KOPT-K1 (cell line): ENCODE data around the gene SLC9B2.
"Not testable (repeated sequence)": the region's sequence is repeated elsewhere in the genome, so short reads cannot be mapped to it uniquely, and the experiment has no call there.

Experiments used
- H3K27ac ChIP-seq: fragments of 200-600 bp; sonication (generic); 2 replicates; pipeline ENCODE4 v1.5.1; 2016; ENCODE audit warnings: antibody characterized with exemption, mild to moderate bottlenecking, low read depth, low read length; ENCODE audit not compliant: poor library complexity, severe bottlenecking
- H3K36me3 ChIP-seq: fragments of 200-600 bp; sonication (generic); 2 replicates; pipeline ENCODE4 v1.5.1; 2017; ENCODE audit warnings: antibody characterized with exemption, mild to moderate bottlenecking, low read length, moderate library complexity; ENCODE audit not compliant: insufficient read depth
- H3K9me3 ChIP-seq: fragments of 200-600 bp; sonication (generic); 2 replicates; pipeline ENCODE4 v1.5.1; 2017; ENCODE audit warnings: antibody characterized with exemption, low read length, mild to moderate bottlenecking; ENCODE audit not compliant: insufficient read depth, poor library complexity, severe bottlenecking

SLC9B2 gene

GRCh38 chr4:103012060-103012459 is 64.5 kb downstream of the SLC9B2 start:
- Histone ChIP-seq H3K36me3 (no peaks in the 10 kb centered on the region), H3K9me3 (no peaks in the 10 kb centered on the region), H3K27ac (no peak overlapping the region)

GRCh38 chr4:103011378-103012025 is 65.1 kb downstream of the SLC9B2 start:
- no peaks in the 10 kb centered on the region for H3K36me3 ChIP-seq
- H3K9me3 ChIP-seq, result no peaks in the 10 kb centered on the region
- no peak overlapping the region for H3K27ac ChIP-seq

GRCh38 chr4:103010804-103011203 is 65.8 kb downstream of the SLC9B2 start:
- no peak overlapping the region for H3K27ac ChIP-seq
- no peaks in the 10 kb centered on the region for H3K36me3 ChIP-seq
- H3K9me3 ChIP-seq, result no peaks in the 10 kb centered on the region

DNA sequence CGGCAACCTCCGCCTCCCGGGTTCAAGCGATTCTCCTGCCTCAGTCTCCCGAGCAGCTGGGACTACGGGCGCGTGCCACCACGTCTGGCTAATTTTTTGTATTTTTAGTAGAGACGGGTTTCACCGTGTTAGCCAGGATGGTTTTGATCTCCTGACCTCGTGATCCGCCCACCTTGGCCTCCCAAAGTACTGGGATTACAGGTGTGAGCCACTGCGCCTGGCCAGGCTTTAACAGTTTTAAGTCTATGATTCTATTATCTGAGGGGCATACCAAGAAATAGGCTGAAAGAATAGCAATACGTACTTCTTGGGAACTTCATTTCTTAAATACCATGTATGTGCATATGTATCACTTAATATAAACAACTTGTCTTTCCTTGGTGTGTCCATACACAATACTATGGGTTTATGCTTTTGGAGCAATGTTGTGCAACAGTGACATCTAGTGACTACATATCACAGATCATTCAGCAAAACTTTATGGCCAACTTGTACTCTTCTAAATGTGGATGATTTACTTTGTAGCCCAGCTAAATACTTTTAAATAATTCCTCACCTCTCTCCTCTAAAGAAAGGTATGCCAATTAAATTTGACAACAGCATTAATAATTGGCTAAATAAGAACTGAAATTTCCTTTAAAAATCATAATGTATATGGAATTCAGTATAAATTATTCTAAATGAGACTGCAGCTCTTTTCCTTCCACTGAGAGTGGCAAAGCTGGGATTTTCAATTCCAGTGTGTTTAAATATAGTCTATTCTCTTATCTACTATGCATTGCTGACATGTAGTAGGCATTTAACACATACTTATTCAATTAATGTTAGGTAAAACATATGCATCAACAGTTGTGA is 67.5 kb downstream of the SLC9B2 start:
- Histone ChIP-seq H3K9me3 (no peaks in the 10 kb centered on the region), H3K36me3 (no peaks in the 10 kb centered on the region), H3K27ac (no peak overlapping the region)

DNA sequence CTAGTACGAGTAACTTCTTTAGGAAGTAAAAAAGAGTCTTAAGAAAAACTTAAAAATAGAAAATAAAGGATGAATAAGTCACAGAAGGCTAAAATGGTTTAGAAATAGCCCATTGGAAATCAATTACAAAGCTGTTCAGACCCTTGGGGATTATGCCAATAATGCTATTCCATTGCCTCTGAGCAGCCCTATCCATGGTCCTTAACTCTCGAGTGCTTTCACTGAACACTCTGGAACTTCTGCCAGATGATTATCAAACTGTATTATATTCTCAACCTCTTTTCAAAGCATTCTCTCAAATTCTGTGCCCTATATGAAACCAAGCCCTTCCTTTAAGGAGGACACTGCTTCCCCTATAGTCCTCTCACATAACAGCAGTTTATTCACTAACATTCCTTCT is 74.0 kb downstream of the SLC9B2 start:
- Histone ChIP-seq H3K36me3 (no peaks in the 10 kb centered on the region), H3K27ac (no peak overlapping the region), H3K9me3 (peaks cover 20% of the 10 kb centered on the region)

DNA sequence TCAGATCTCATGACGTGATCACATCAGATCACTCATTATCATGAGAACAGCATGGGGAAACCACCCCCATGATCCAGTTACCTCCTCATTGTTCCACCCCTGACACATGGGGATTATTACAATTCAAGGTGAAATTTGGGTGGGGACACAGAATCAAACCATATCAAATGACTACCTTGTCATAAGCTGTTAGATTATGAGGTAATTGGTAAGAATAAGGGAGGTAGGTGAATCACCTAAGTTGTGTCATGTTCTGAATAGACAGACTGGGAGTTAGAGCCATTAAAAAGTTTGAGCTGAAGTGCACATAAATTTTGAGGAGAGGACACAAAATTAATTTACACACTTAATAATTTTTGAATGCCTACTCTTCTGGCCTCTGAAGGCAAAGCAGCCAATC is 81.8 kb downstream of the SLC9B2 start:
- Histone ChIP-seq H3K9me3 (peaks cover 21% of the 10 kb centered on the region), H3K36me3 (no peaks in the 10 kb centered on the region), H3K27ac (no peak overlapping the region)

DNA sequence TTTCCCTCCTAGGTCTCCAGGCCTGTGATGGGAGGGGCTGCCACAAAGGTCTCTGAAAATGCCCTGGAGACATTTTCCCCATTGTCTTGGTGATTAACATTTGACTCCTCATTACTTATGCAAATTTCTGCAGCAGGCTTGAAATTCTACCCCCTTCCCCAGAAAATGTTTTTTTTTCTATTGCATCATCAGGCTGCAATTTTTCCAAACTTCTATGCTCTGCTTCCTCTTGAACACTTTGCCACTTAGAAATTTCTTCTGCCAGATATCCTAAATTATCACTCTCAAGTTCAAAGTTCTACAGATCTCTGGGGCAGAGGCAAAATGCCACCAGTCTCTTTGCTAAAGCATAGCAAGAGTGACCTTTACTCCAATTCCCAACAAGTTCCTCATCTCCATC is 82.6 kb downstream of the SLC9B2 start:
- H3K9me3 ChIP-seq, result peaks cover 21% of the 10 kb centered on the region
- H3K27ac ChIP-seq, H3K36me3 ChIP-seq: not testable (repeated sequence)

GRCh38 chr4:102988429-102989020 is 88.0 kb downstream of the SLC9B2 start:
- Histone ChIP-seq H3K36me3 (no peaks in the 10 kb centered on the region), H3K9me3 (peaks cover 10% of the 10 kb centered on the region), H3K27ac (no peak overlapping the region)

DNA sequence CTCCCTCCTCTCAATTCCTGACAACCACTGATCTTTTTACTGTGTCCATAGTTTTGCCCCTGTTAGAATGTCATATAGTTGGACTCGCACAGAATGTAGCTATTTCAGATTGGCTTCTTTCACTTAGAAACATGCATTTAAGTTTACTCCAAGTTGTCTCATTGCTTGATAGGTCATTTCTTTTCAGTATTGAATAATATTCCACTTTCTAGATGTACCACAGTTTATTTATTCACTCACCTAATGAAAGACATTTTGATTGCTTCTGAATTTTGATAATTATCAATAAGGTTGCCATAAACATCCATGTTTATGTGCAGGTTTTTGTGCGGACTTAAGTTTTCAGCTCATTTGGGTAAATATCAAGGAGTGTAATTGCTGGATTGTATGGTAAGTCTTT is 95.6 kb downstream of the SLC9B2 start:
- Histone ChIP-seq H3K9me3 (no peaks in the 10 kb centered on the region), H3K36me3 (no peaks in the 10 kb centered on the region), H3K27ac (no peak overlapping the region)
